ENCODE data around the gene PTPRG. TPM values are rescaled to one million over a fixed set of nuclear protein-coding genes. Genes with fewer than 3 reads are reported as not detected.

PTPRG gene
- total RNA-seq, 1 donor from 2014 or later: 39.6 TPM

- Histone ChIP-seq H3K9me3 (ENCODE audit: insufficient read depth, low read depth, low read length) (no peaks in the 10 kb centered on the region), H3K4me2 (ENCODE audit: low read length) (no peak overlapping the region), H2AFZ (ENCODE audit: low read depth, low read length) (no peak overlapping the region), H3K4me3 (ENCODE audit: insufficient read depth, low read depth, low read length) (no peak overlapping the region), H3K79me2 (ENCODE audit: insufficient read depth, low read length) (no peaks in the 10 kb centered on the region), H3K36me3 (ENCODE audit: insufficient read depth, low read length) (no peaks in the 10 kb centered on the region), H3K27me3 (ENCODE audit: insufficient read depth, low read length) (no peaks in the 10 kb centered on the region), H4K20me1 (ENCODE audit: insufficient read depth, low read length) (no peaks in the 10 kb centered on the region), H3K9ac (ENCODE audit: low read length) (no peak overlapping the region), H3K27ac (ENCODE audit: low read depth, low read length) (no peak overlapping the region), H3K4me1 (ENCODE audit: insufficient read depth, low read length) (no peaks in the 10 kb centered on the region)
- Mint-ChIP-seq H3K4me1 (ENCODE audit: low read depth, unreplicated experiment) (no peaks in the 10 kb centered on the region), H3K4me3 (ENCODE audit: unreplicated experiment) (no peak overlapping the region), H3K36me3 (ENCODE audit: low read depth, unreplicated experiment) (no peaks in the 10 kb centered on the region), H3K9me3 (ENCODE audit: unreplicated experiment) (no peaks in the 10 kb centered on the region), H3K27me3 (ENCODE audit: low read depth, unreplicated experiment) (peaks cover 5% of the 10 kb centered on the region), H3K27ac (ENCODE audit: unreplicated experiment) (no peak overlapping the region)
- TF ChIP-seq CTCF (IDR thresholded peaks at IDR 0.05; ENCODE audit: insufficient read depth, low read depth, low read length) (no peak), EZH2 (IDR thresholded peaks at IDR 0.05; ENCODE audit: insufficient read depth, low read length) (no peak)
- FAIRE-seq (no peak), DNase-seq (ENCODE audit: low read depth) (no peak)
These were observed 632.4 kb downstream of the PTPRG start for GRCh38 chr3:62193586-62194345.

- no peak overlapping the region for H3K4me3 ChIP-seq (ENCODE audit: insufficient read depth, low read depth, low read length)
- no peaks in the 10 kb centered on the region for H3K79me2 ChIP-seq (ENCODE audit: insufficient read depth, low read length)
- no peak for TF ChIP-seq CTCF (IDR thresholded peaks at IDR 0.05; ENCODE audit: insufficient read depth, low read depth, low read length)
- DNase-seq (ENCODE audit: low read depth) (no peak), FAIRE-seq (no peak)
- no peak overlapping the region for H3K4me3 Mint-ChIP-seq (ENCODE audit: unreplicated experiment)
- no peak overlapping the region for H2AFZ ChIP-seq (ENCODE audit: low read depth, low read length)
- no peaks in the 10 kb centered on the region for H3K36me3 Mint-ChIP-seq (ENCODE audit: low read depth, unreplicated experiment)
- H3K27me3 ChIP-seq (ENCODE audit: insufficient read depth, low read length): no peaks in the 10 kb centered on the region
- H3K9ac ChIP-seq (ENCODE audit: low read length): no peak overlapping the region
- no peaks in the 10 kb centered on the region for H3K36me3 ChIP-seq (ENCODE audit: insufficient read depth, low read length)
- no peaks in the 10 kb centered on the region for H3K27me3 Mint-ChIP-seq (ENCODE audit: low read depth, unreplicated experiment)
- H4K20me1 ChIP-seq (ENCODE audit: insufficient read depth, low read length): no peaks in the 10 kb centered on the region
- no peaks in the 10 kb centered on the region for H3K9me3 Mint-ChIP-seq (ENCODE audit: unreplicated experiment)
- no peaks in the 10 kb centered on the region for H3K4me1 ChIP-seq (ENCODE audit: insufficient read depth, low read length)
- H3K4me2 ChIP-seq (ENCODE audit: low read length): no peak overlapping the region
- H3K27ac ChIP-seq (ENCODE audit: low read depth, low read length): no peak overlapping the region
- no peaks in the 10 kb centered on the region for H3K9me3 ChIP-seq (ENCODE audit: insufficient read depth, low read depth, low read length)
- H3K4me1 Mint-ChIP-seq (ENCODE audit: low read depth, unreplicated experiment): no peaks in the 10 kb centered on the region
- H3K27ac Mint-ChIP-seq (ENCODE audit: unreplicated experiment): no peak overlapping the region
These were observed 636.1 kb downstream of the PTPRG start for GRCh38 chr3:62197350-62198012.

DNA sequence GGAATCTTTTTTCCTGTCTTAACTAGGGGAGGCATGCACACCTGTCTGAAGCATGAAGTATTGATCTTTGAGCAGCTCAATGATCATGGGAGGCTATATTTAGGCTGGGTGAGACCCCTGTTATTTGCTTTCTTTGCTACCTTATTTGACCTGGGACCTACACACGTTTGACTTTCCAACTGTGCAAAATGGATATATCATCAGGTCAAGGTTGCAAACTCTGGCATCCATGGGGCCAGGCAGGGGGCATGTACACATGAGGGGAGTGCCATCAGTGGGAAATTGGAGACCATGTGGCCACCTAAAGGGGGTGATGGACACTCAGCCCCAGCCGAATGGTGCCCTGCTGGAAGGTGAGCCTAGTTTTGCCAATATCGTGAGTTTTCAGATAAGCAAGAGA is 637.8 kb downstream of the PTPRG start:
- H3K4me3 Mint-ChIP-seq (ENCODE audit: unreplicated experiment): no peak overlapping the region
- peaks cover 6% of the 10 kb centered on the region for H3K36me3 Mint-ChIP-seq (ENCODE audit: low read depth, unreplicated experiment)
- no peaks in the 10 kb centered on the region for H3K36me3 ChIP-seq (ENCODE audit: insufficient read depth, low read length)
- FAIRE-seq (no peak), DNase-seq (ENCODE audit: low read depth) (no peak)
- no peaks in the 10 kb centered on the region for H3K9me3 Mint-ChIP-seq (ENCODE audit: unreplicated experiment)
- H3K27ac ChIP-seq (ENCODE audit: low read depth, low read length): no peak overlapping the region
- no peak overlapping the region for H3K27ac Mint-ChIP-seq (ENCODE audit: unreplicated experiment)
- no peak overlapping the region for H3K4me3 ChIP-seq (ENCODE audit: insufficient read depth, low read depth, low read length)
- H3K27me3 Mint-ChIP-seq (ENCODE audit: low read depth, unreplicated experiment): no peaks in the 10 kb centered on the region
- no peaks in the 10 kb centered on the region for H3K27me3 ChIP-seq (ENCODE audit: insufficient read depth, low read length)
- H3K4me2 ChIP-seq (ENCODE audit: low read length): no peak overlapping the region
- H3K4me1 ChIP-seq (ENCODE audit: insufficient read depth, low read length): no peaks in the 10 kb centered on the region
- H4K20me1 ChIP-seq (ENCODE audit: insufficient read depth, low read length): no peaks in the 10 kb centered on the region
- no peak overlapping the region for H2AFZ ChIP-seq (ENCODE audit: low read depth, low read length)
- H3K4me1 Mint-ChIP-seq (ENCODE audit: low read depth, unreplicated experiment): no peaks in the 10 kb centered on the region
- no peaks in the 10 kb centered on the region for H3K9me3 ChIP-seq (ENCODE audit: insufficient read depth, low read depth, low read length)
- TF ChIP-seq CTCF (IDR thresholded peaks at IDR 0.05; ENCODE audit: insufficient read depth, low read depth, low read length) (no peak), EZH2 (IDR thresholded peaks at IDR 0.05; ENCODE audit: insufficient read depth, low read length) (no peak)
- H3K9ac ChIP-seq (ENCODE audit: low read length): no peak overlapping the region
- no peaks in the 10 kb centered on the region for H3K79me2 ChIP-seq (ENCODE audit: insufficient read depth, low read length)
